H9 (cell line): ENCODE results near the gene ENOX1. TPM values are rescaled to one million over a fixed set of nuclear protein-coding genes. Genes with fewer than 3 reads are reported as not detected.

Experiments used
- DNase-seq: peaks from one replicate; pipeline ENCODE4 v3.0.0-alpha.2; 2017
- H2AFZ ChIP-seq: one replicate; pipeline ENCODE4 v1.6.1; 2013; ENCODE audit warnings: mild to moderate bottlenecking, low read length, control low read depth, moderate library complexity
- H2AK5ac ChIP-seq: 2 replicates; pipeline ENCODE4 v1.6.1; 2013; ENCODE audit warnings: low read length, control low read depth, mixed read lengths; ENCODE audit not compliant: insufficient read length
- H2BK120ac ChIP-seq: one replicate; pipeline ENCODE4 v1.6.1; 2013; ENCODE audit warnings: low read depth, mild to moderate bottlenecking, low read length, control low read depth, inconsistent platforms; ENCODE audit not compliant: poor library complexity, severe bottlenecking
- H2BK12ac ChIP-seq: 2 replicates; pipeline ENCODE4 v1.6.1; 2013; ENCODE audit warnings: low read length, control low read depth, mixed read lengths, low read depth; ENCODE audit not compliant: insufficient read length
- H2BK15ac ChIP-seq: 2 replicates; pipeline ENCODE4 v1.6.1; 2013; ENCODE audit warnings: low read depth, low read length, control low read depth
- H2BK20ac ChIP-seq: one replicate; pipeline ENCODE4 v1.6.1; 2013; ENCODE audit warnings: low read depth, mild to moderate bottlenecking, low read length, control low read depth, inconsistent platforms; ENCODE audit not compliant: poor library complexity, severe bottlenecking
- H2BK5ac ChIP-seq: 2 replicates; pipeline ENCODE4 v1.6.1; 2013; ENCODE audit warnings: low read length, control low read depth, mixed read lengths; ENCODE audit not compliant: insufficient read length
- H3K14ac ChIP-seq: 2 replicates; pipeline ENCODE4 v1.6.1; 2013; ENCODE audit warnings: low read length, control low read depth; ENCODE audit not compliant: insufficient read depth
- H3K18ac ChIP-seq: 2 replicates; pipeline ENCODE4 v1.6.1; 2013; ENCODE audit warnings: low read depth, mild to moderate bottlenecking, mixed read lengths, low read length, control low read depth; ENCODE audit not compliant: insufficient read length
- H3K23ac ChIP-seq: 2 replicates; pipeline ENCODE4 v1.6.1; 2013; ENCODE audit warnings: low read length, control low read depth, mixed read lengths, low read depth; ENCODE audit not compliant: insufficient read length
- H3K23me2 ChIP-seq: 2 replicates; pipeline ENCODE4 v1.6.1; 2013; ENCODE audit warnings: low read depth, mild to moderate bottlenecking, mixed read lengths, low read length, control low read depth; ENCODE audit not compliant: insufficient read length, poor library complexity, severe bottlenecking
- H3K27ac ChIP-seq: 2 replicates; pipeline ENCODE4 v1.5.1; 2013; ENCODE audit warnings: low read length, control low read depth, mixed read lengths, low read depth; ENCODE audit not compliant: insufficient read length
- H3K27me3 ChIP-seq: 2 replicates; pipeline ENCODE4 v1.6.1; 2013; ENCODE audit warnings: low read length, control low read depth, inconsistent platforms; ENCODE audit not compliant: insufficient read depth
- H3K4ac ChIP-seq: 2 replicates; pipeline ENCODE4 v1.6.1; 2013; ENCODE audit warnings: low read depth, mild to moderate bottlenecking, control low read depth, inconsistent platforms, low read length, moderate library complexity
- H3K4me1 ChIP-seq: 2 replicates; pipeline ENCODE4 v1.6.1; 2013; ENCODE audit warnings: low read length, control low read depth, inconsistent platforms; ENCODE audit not compliant: insufficient read depth
- H3K4me2 ChIP-seq: 2 replicates; pipeline ENCODE4 v1.6.1; 2013; ENCODE audit warnings: low read length, control low read depth, mixed read lengths; ENCODE audit not compliant: insufficient read length, insufficient read depth
- H3K56ac ChIP-seq: 2 replicates; pipeline ENCODE4 v1.6.1; 2013; ENCODE audit warnings: low read depth, mild to moderate bottlenecking, mixed read lengths, low read length, control low read depth; ENCODE audit not compliant: insufficient read length
- H3K79me1 ChIP-seq: 2 replicates; pipeline ENCODE4 v1.6.1; 2013; ENCODE audit warnings: low read depth, mild to moderate bottlenecking, moderate library complexity, low read length, control low read depth, inconsistent platforms; ENCODE audit not compliant: insufficient read depth, poor library complexity, severe bottlenecking
- H3K79me2 ChIP-seq: 2 replicates; pipeline ENCODE4 v1.6.1; 2013; ENCODE audit warnings: low read length, control low read depth, inconsistent platforms; ENCODE audit not compliant: insufficient read depth
- H3K9ac ChIP-seq: 2 replicates; pipeline ENCODE4 v1.6.1; 2013; ENCODE audit warnings: low read length, control low read depth, mixed read lengths; ENCODE audit not compliant: insufficient read length; ENCODE audit errors: extremely low read depth
- H3K9me3 ChIP-seq: one replicate; pipeline ENCODE4 v1.6.1; 2013; ENCODE audit warnings: low read depth, low read length, inconsistent platforms; ENCODE audit not compliant: control insufficient read depth
- H3T11ph ChIP-seq: one replicate; pipeline ENCODE4 v1.6.1; 2013; ENCODE audit warnings: mild to moderate bottlenecking, low read length, control low read depth, inconsistent platforms
- H4K20me1 ChIP-seq: one replicate; pipeline ENCODE4 v1.6.1; 2013; ENCODE audit not compliant: control insufficient read depth, insufficient read length, insufficient read depth
- H4K5ac ChIP-seq: 2 replicates; pipeline ENCODE4 v1.6.1; 2013; ENCODE audit warnings: low read depth, mild to moderate bottlenecking, mixed read lengths, low read length, control low read depth; ENCODE audit not compliant: insufficient read length
- H4K8ac ChIP-seq: replicated peaks from 2 replicates; pipeline ENCODE4 v1.6.1; 2013; ENCODE audit warnings: low read length, control low read depth, mixed read lengths, low read depth; ENCODE audit not compliant: insufficient read length
- H4K91ac ChIP-seq: 2 replicates; pipeline ENCODE4 v1.6.1; 2013; ENCODE audit warnings: low read depth, mild to moderate bottlenecking, moderate library complexity, mixed read lengths, low read length, control low read depth; ENCODE audit not compliant: insufficient read length
- H3K27ac Mint-ChIP-seq, 3 experiments: 2 replicates in 2 of 3; 3 replicates in 1 of 3; pipeline ENCODE4 v1.8.0; 2020 to 2021; ENCODE audit warnings: mixed read lengths in 3 of 3, mild to moderate bottlenecking in 1 of 3, moderate library complexity in 1 of 3
- H3K27me3 Mint-ChIP-seq: 2 replicates; pipeline ENCODE4 v1.8.0; 2021; ENCODE audit warnings: low read depth, mild to moderate bottlenecking, moderate library complexity, mixed read lengths
- H3K36me3 Mint-ChIP-seq, 3 experiments: 2 replicates in 2 of 3; 3 replicates in 1 of 3; pipeline ENCODE4 v1.8.0; 2020 to 2021; ENCODE audit warnings: low read depth in 3 of 3, mixed read lengths in 3 of 3; ENCODE audit not compliant: insufficient read depth in 1 of 3
- H3K4me1 Mint-ChIP-seq, 2 experiments: 2 replicates each; pipeline ENCODE4 v1.8.0; 2020; ENCODE audit warnings: mixed read lengths in 2 of 2
- H3K4me3 Mint-ChIP-seq, 2 experiments: 2 replicates in 1 of 2; 3 replicates in 1 of 2; pipeline ENCODE4 v1.8.0; 2020 to 2021; ENCODE audit warnings: mild to moderate bottlenecking in 2 of 2, mixed read lengths in 2 of 2, moderate library complexity in 1 of 2
- H3K9me3 Mint-ChIP-seq, 2 experiments: 2 replicates in 1 of 2; 3 replicates in 1 of 2; pipeline ENCODE4 v1.8.0; 2020; ENCODE audit warnings: mild to moderate bottlenecking in 2 of 2, mixed read lengths in 2 of 2, moderate library complexity in 1 of 2
- WGBS: extraction: QIAGEN DNeasy Blood & Tissue Kit; methylation state at CpG from one replicate; pipeline ENCODE4 v1.1.7; 2013; ENCODE audit warnings: missing lambda C conversion rate, low lambda C conversion rate, mixed read lengths; ENCODE audit not compliant: insufficient read length; ENCODE audit errors: extremely low coverage; 5-methylcytosine and 5-hydroxymethylcytosine counted together
- total RNA-seq: library from RNA; stranded (reverse); gene quantifications from 2 replicates; pipeline ENCODE4 v1.2.1, GENCODE V29; 2021
- TF ChIP-seq, protein P1 (sequence below): fragments of 200-600 bp; sonication (generic); conservative IDR thresholded peaks from 3 replicates; pipeline ENCODE4 v1.8.0; 2021; ENCODE audit warnings: antibody characterized with exemption, mild to moderate bottlenecking

Gene ENOX1
- total RNA-seq, 1 experiment from 2014 or later: 0.24 TPM

DNA sequence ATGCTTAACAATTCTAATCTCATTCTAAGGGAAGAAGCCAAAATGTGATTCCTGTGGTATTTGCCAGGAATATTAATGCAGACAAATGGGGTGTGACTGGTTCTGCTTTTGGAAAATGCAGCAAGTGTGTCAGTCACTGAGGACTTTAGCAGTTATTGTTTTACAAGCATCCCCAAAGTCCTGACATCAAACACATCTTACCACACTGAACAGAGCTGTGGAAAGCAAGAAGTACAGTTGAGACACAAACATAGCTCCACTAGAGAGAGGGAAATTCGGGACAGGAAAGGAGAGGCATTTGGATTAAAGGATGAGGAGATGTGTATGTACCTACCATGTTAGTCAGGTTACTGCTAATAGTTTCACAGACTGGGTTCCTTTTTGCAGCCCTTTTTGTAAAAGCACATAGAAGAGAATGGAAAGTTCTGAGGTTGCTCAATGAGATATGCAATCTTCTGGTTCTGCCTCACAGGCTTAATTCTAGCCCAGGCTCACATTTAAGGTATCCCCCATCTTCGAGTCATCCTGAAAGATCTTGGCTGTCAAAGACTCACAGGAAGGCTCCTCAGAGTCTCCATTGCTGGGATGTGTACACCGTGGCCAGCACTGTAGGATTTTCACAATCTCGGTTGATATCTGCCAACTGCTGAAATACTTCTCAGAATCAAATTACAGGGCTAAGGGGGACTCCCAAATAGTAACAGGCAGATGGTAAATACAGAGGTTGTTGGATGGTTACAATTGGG lies 446.8 kb downstream of the ENOX1 start:
- Histone ChIP-seq H2BK12ac (no peak overlapping the region), H3K4me1 (no peaks in the 10 kb centered on the region), H2AFZ (no peak overlapping the region), H3K56ac (no peak overlapping the region), H3K79me1 (no peaks in the 10 kb centered on the region), H3K14ac (no peak overlapping the region), H2BK120ac (no peak overlapping the region), H3K4ac (no peak overlapping the region), H3K4me2 (no peak overlapping the region), H2BK15ac (no peak overlapping the region), H4K20me1 (no peaks in the 10 kb centered on the region), H4K5ac (no peak overlapping the region), H3T11ph (no peak overlapping the region), H2BK20ac (no peak overlapping the region), H4K91ac (no peak overlapping the region), H3K79me2 (no peaks in the 10 kb centered on the region), H3K23ac (no peak overlapping the region), H4K8ac (no peak overlapping the region), H3K9ac (no peak overlapping the region), H3K27ac (no peak overlapping the region), H3K9me3 (no peaks in the 10 kb centered on the region), H3K27me3 (no peaks in the 10 kb centered on the region), H3K18ac (no peak overlapping the region), H3K23me2 (no peaks in the 10 kb centered on the region), H2AK5ac (no peak overlapping the region), H2BK5ac (no peak overlapping the region)
- Mint-ChIP-seq H3K4me3 (no peak overlapping the region), H3K36me3 (no peaks in the 10 kb centered on the region), H3K27me3 (peaks cover 2% of the 10 kb centered on the region; the same call in 1 of the 2 replicates), H3K9me3 (no peaks in the 10 kb centered on the region), H3K27ac (no peak overlapping the region; a peak in 1 of 7 replicates), H3K4me1 (no peaks in the 10 kb centered on the region)
- WGBS: no CpG with 5 or more reads among the region's 4 CpGs
- no peak for DNase-seq
- TF ChIP-seq, protein P1, sequence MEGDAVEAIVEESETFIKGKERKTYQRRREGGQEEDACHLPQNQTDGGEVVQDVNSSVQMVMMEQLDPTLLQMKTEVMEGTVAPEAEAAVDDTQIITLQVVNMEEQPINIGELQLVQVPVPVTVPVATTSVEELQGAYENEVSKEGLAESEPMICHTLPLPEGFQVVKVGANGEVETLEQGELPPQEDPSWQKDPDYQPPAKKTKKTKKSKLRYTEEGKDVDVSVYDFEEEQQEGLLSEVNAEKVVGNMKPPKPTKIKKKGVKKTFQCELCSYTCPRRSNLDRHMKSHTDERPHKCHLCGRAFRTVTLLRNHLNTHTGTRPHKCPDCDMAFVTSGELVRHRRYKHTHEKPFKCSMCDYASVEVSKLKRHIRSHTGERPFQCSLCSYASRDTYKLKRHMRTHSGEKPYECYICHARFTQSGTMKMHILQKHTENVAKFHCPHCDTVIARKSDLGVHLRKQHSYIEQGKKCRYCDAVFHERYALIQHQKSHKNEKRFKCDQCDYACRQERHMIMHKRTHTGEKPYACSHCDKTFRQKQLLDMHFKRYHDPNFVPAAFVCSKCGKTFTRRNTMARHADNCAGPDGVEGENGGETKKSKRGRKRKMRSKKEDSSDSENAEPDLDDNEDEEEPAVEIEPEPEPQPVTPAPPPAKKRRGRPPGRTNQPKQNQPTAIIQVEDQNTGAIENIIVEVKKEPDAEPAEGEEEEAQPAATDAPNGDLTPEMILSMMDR: no peak
